HG03442 (cell line): ENCODE measurements around the gene CHST11.

ENCODE experiments used
- ATAC-seq: cut with Tn5 transposase; IDR thresholded peaks from one replicate; pipeline ENCODE4 v1.9.1; 2021; ENCODE audit warnings: mild to moderate bottlenecking, moderate library complexity; ENCODE audit not compliant: unreplicated experiment

CHST11 gene

GRCh38 chr12:104479123-104479662 is 22.4 kb downstream of the CHST11 start:
- no peak for ATAC-seq

- ATAC-seq: no peak
Observed at GRCh38 chr12:104480012-104480411, 23.3 kb downstream of the CHST11 start.

GRCh38 chr12:104480826-104481440 is 24.2 kb downstream of the CHST11 start:
- no peak for ATAC-seq

GRCh38 chr12:104482113-104482512 is 25.4 kb downstream of the CHST11 start:
- no peak for ATAC-seq

GRCh38 chr12:104482748-104483147 is 26.0 kb downstream of the CHST11 start:
- no peak for ATAC-seq

- no peak for ATAC-seq
Observed at GRCh38 chr12:104484079-104484478, 27.3 kb downstream of the CHST11 start.

- ATAC-seq: no peak
Observed at GRCh38 chr12:104485651-104486362, 29.1 kb downstream of the CHST11 start.

- no peak for ATAC-seq
Observed at GRCh38 chr12:104486363-104486750, 29.6 kb downstream of the CHST11 start.

GRCh38 chr12:104486943-104487819 is 30.4 kb downstream of the CHST11 start:
- ATAC-seq: no peak

GRCh38 chr12:104488374-104488773 is 31.6 kb downstream of the CHST11 start:
- no peak for ATAC-seq

GRCh38 chr12:104490186-104490585 is 33.4 kb downstream of the CHST11 start:
- ATAC-seq: no peak

GRCh38 chr12:104490850-104491249 is 34.1 kb downstream of the CHST11 start:
- no peak for ATAC-seq

GRCh38 chr12:104493496-104493895 is 36.7 kb downstream of the CHST11 start:
- no peak for ATAC-seq

- peak; percentile 56 for ATAC-seq
Observed at GRCh38 chr12:104494137-104494792, 37.5 kb downstream of the CHST11 start.

- peak; percentile 30 for ATAC-seq
Observed at GRCh38 chr12:104494793-104495158, 38.0 kb downstream of the CHST11 start.

- ATAC-seq: no peak
Observed at GRCh38 chr12:104495786-104496185, 39.0 kb downstream of the CHST11 start.

GRCh38 chr12:104496336-104496735 is 39.6 kb downstream of the CHST11 start:
- no peak for ATAC-seq

- ATAC-seq: no peak
Observed at GRCh38 chr12:104498211-104498801, 41.6 kb downstream of the CHST11 start.

- no peak for ATAC-seq
Observed at GRCh38 chr12:104499668-104500332, 43.1 kb downstream of the CHST11 start.

- ATAC-seq: no peak
Observed at GRCh38 chr12:104501115-104501514, 44.4 kb downstream of the CHST11 start.
